Fibroblast of the aortic adventitia (primary cell): ENCODE data around the gene CLCN5. TPM values are rescaled to one million over a fixed set of nuclear protein-coding genes. Genes with fewer than 3 reads are reported as not detected.

Experiments used
- DNase-seq: peaks from one replicate; pipeline ENCODE4 v3.0.0-alpha.2; 2010; ENCODE audit warnings: low read depth
- H3K4me3 ChIP-seq: 2 replicates; pipeline ENCODE4 v1.5.1; 2011; ENCODE audit warnings: low read depth, mild to moderate bottlenecking, control low read depth, low read length, moderate library complexity
- CTCF ChIP-seq: IDR thresholded peaks from 2 replicates; pipeline ENCODE4 v1.5.1; 2011; ENCODE audit warnings: mild to moderate bottlenecking, low read length, control low read depth, inconsistent platforms; ENCODE audit not compliant: insufficient read depth
- total RNA-seq: library from RNA; depleted of rRNA; stranded (reverse); fragments of >200 nt; gene quantifications from 2 replicates; pipeline ENCODE4 v1.2.3, GENCODE V29; 2012; ENCODE audit warnings: low replicate concordance

Gene CLCN5
- total RNA-seq, 1 donor, result 13.5 TPM

- no peak overlapping the region for H3K4me3 ChIP-seq
- no peak for TF ChIP-seq CTCF
- DNase-seq, result no peak
Measured at GRCh38 chrX:50082741-50083140, 160.3 kb downstream of the CLCN5 start.

GRCh38 chrX:50088645-50089044 is 166.2 kb downstream of the CLCN5 start:
- no peak for TF ChIP-seq CTCF

GRCh38 chrX:50093625-50094024 is 171.2 kb downstream of the CLCN5 start:
- no peak for TF ChIP-seq CTCF
- no peak overlapping the region for H3K4me3 ChIP-seq
- no peak for DNase-seq

More at GRCh38 chrX:50088645-50089044, 166.2 kb downstream of the CLCN5 start:
- DNase-seq, result no peak
- no peak overlapping the region for H3K4me3 ChIP-seq

GRCh38 chrX:50097071-50097470 is 174.7 kb downstream of the CLCN5 start:
- TF ChIP-seq CTCF, result no peak
- DNase-seq, result peak; percentile 88
- H3K4me3 ChIP-seq, result no peak overlapping the region

GRCh38 chrX:50098241-50098640 is 175.8 kb downstream of the CLCN5 start:
- H3K4me3 ChIP-seq, result no peak overlapping the region
- no peak for DNase-seq
- no peak for TF ChIP-seq CTCF

- no peak for DNase-seq
- no peak overlapping the region for H3K4me3 ChIP-seq
- no peak for TF ChIP-seq CTCF
Measured at GRCh38 chrX:50098749-50099148, 176.4 kb downstream of the CLCN5 start.

GRCh38 chrX:50099331-50099730 is 176.9 kb downstream of the CLCN5 start:
- no peak for TF ChIP-seq CTCF
- H3K4me3 ChIP-seq, result no peak overlapping the region
- DNase-seq, result peak; percentile 17
